GDM1 (cell line): ENCODE results near the gene ENPP5.
"Not testable (repeated sequence)": the region's sequence is repeated elsewhere in the genome, so short reads cannot be mapped to it uniquely, and the experiment has no call there.

Source experiments
- DNase-seq: peaks from one replicate; lab custom pipeline; 2025; lab: John Stamatoyannopoulos, UW

Gene ENPP5

DNA sequence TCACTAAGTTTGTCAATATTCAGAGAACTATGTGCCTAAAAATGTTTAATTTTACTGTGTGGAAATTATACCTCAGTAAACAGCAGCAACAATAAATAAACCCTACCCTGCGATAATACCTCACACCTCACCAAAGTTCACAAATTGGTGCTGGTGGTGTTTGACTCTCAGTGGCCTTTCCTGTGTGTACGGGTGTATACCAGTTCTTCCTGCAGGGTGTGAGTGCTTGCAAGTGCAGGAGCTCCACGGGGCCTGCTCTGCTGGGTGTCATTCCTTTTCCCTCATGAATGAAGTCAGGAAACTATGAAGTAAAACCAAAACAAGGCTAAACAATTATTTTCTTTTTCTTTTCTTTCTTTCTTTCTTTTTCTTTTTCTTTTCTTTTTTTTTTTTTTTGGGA is 4.1 kb upstream of the ENPP5 start:
- no peak for DNase-seq

DNA sequence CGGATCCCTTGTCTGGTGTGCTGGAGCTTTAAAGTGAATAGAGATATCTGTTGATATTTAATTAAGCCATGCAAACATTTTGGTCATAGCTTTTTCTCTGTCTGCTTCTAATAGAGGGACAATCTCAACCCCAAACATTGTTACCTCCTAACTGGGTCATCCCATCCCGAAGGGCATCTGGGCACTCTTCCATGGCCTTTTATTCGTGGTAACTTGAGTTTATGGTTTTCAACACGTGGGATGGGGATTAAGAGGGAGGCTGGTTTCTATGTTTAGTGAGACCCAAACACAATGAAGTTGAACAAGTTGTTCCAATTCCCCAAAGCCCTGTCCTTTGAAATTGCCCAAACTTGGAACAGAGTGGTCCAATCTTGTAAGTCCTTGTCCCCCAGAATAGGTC is 1.4 kb upstream of the ENPP5 start:
- no peak for DNase-seq

DNA sequence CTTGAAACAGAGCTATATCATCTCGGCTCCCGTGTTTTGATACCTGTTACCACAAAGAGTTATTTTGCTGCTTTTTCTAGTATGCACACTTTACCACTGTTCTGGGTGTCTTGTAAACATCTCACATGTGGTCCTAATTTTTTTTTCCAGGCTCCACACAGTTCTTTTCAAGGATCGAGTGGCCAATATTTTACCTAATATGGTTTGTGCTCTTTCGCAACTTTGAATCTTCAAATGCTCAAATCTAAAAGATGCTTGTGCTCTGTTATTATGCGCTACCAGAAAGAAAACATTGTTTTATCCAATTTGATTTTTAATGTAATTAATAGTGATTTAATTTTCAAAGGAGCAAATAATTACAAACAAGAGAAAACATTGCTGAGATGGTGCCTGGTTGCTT is 10.7 kb downstream of the ENPP5 start:
- no peak for DNase-seq

DNA sequence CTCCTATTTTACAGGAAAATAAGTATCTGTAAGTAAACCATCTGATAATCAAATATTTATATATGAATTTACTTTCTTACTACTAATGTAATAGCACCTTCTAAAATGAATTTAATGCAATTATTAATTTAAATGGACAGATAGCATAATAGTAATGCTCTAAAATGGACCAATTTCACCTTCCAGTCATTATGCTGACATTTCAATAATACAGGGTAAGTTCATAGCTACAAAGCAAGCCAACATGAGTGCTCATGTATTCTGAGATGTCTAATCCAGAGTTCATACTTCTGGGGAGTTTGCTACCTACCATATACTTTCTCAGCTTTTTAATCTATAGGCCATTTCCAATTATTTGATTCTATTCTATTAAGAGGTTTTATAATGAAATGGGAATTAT is 11.6 kb downstream of the ENPP5 start:
- DNase-seq: no peak

DNA sequence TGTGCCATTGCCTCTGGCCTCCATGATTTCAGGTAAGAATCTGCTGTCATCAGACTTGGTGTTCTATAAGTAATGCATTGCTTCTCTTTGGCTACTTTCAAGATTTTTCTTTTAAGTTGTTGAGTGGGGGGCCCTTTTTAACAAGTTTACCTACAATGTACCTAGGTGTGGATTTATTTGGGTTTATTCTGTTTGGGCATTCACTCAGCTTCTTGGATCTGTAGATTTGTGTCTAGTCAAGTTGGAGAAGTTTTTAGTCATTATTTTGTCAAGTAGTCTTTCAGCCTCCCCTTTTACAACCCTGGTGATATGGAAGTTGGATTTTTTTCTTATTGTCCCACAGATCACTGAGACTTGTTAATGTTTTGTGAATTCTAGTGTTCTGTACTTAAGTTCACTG is 14.1 kb downstream of the ENPP5 start:
- DNase-seq: no peak

DNA sequence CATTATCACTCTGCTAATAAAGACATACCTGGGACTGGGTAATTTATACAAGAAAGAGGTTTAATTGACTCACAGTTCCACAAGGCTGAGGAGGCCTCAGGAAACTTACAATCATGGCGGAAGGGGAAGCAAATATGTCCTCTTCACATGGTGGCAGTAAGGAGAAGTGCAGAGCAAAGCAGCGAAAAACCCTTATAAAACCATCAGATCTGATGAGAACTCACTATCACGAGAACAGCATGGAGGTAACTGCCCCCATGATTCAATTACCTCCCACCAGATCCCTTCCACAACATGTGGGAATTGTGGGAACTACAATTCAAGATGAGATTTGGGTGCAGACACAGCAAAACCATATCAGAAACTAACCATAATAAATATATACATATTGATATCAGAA is 21.7 kb downstream of the ENPP5 start:
- not testable (repeated sequence) for DNase-seq

DNA sequence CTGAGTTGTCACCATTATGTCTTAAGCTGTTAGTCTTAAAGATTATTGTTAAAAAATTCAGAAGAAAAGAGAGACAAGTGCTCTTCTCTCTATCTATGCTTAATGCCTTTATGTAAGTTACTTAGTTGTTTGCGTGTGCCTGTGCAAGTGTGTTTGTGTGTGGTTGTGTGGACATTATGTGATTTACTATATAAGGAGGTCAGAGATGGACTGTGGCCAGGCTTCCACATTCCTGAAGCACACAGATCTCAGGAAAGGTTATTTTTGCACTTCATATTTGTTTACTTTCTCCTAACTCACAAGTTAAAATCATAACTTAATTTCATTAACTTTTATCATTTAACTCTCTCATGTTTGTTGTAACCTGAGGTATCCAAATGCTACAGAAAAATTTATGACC is 26.5 kb downstream of the ENPP5 start:
- DNase-seq: no peak

DNA sequence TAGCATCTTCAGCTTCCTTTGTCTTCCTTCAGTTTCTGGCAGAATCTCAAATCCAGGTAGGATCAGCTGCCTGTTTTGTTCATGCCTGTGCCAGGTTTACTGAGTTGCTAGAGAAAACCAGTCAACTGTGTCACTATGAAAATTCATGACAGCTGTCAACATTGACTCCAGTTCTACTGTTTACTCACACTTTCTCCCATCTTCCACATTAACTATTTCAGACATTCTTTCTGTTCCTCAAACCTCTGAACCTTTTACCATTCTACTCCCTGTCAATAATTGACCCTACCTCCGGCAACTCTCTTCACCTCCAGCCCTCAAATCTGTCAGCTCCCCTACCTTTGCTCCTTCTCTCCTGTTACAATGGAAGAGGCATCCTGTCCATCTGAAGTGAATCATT is 32.5 kb downstream of the ENPP5 start:
- DNase-seq: no peak

DNA sequence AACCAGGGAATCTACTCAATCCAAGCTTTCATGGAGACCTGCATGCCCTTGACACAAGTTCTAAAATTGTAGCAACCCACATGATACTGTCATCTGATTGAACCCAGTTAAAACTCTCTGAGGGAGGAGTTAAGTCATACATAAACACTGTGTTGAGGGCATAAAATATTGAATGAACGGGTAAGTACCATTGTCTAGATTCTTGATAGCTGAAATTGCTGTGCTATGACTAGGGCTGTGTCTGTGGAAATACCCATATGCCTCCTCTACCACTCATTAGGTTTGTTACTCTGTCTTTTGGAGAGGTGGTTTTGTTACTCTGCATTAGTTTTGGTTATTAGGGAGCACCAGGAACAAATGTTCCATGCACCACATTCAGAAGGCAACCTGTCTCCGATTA is 33.4 kb downstream of the ENPP5 start:
- no peak for DNase-seq

DNA sequence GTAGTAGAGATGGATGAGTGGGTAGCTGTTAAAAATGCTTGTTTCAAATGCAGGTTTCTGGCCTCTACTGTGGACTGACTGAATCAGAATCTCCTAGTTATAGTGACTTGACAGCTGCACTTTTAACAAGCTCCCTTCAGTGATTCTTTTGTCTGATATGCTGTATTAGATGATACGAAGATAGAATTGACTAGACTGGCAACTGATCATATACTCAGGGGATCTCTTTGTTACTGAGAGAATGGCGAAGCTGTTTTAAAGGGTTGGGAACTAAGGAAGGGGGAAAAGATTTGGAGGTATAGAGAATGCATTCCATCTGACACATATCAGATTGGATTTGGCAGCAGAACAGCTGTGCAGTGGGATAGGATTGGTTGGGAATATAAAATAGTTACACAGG is 33.9 kb downstream of the ENPP5 start:
- no peak for DNase-seq

DNA sequence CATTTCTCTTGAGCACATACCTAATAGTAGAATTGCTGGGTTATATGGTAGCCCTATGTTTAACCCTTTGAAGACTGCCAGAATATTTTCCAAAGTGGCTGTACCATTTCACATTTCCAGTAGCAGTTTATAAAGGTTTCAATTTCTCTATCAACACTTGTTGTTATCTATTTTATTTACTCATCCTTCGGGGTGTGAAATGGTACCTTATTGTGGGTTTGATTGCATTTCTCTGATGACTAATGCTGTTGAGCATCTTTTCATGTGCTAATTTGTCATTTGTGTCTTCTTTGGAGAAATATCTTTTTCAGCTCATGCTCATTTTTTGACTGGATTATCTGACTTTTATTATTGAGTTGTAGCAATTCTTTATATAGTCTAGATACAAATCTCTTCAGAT is 35.6 kb downstream of the ENPP5 start:
- no peak for DNase-seq

DNA sequence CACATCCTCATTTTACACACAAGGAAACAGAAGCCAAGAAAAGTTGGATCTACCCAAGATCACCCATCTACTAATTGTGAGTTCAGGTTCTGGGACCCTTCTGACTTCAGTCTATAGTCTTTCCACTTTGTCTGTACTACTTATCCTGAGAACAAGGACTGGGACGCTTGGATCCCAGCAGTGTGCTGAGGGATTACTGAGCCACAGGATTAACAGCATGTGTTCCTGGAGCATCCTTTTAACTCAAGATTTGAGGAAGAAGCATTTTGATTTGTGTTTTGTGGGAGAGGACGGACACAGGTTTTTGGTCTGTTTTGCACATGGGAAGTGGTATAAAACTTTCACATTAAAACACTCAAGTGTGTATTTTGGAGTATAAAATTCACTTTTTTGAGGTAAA is 36.6 kb downstream of the ENPP5 start:
- no peak for DNase-seq

DNA sequence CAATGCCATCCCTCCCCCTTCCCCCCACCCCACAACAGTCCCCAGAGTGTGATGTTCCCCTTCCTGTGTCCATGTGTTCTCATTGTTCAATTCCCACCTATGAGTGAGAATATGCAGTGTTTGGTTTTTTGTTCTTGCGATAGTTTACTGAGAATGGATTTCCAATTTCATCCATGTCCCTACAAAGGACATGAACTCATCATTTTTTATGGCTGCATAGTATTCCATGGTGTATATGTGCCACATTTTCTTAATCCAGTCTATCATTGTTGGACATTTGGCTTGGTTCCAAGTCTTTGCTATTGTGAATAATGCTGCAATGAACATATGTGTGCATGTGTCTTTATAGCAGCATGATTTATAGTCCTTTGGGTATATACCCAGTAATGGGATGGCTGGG is 39.5 kb downstream of the ENPP5 start:
- not testable (repeated sequence) for DNase-seq

DNA sequence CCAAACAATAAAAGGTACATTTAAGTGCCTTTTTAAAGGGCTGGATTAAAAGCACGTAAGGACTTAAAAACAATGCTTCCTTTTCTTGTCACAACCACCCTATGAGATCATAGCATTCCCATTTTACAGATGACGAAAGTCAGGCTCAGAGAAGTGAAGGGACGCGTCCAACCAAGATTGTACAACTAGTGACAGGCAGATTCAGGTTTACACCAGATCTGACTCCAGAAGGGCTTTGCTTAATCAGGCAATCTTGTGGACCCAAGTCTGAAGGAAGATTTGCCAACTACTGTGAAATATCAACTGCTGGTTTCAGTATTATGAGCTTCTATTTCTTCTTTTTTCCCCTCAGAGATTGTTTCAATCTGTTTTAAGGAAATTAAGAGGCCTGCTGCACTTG is 40.1 kb downstream of the ENPP5 start:
- no peak for DNase-seq

DNA sequence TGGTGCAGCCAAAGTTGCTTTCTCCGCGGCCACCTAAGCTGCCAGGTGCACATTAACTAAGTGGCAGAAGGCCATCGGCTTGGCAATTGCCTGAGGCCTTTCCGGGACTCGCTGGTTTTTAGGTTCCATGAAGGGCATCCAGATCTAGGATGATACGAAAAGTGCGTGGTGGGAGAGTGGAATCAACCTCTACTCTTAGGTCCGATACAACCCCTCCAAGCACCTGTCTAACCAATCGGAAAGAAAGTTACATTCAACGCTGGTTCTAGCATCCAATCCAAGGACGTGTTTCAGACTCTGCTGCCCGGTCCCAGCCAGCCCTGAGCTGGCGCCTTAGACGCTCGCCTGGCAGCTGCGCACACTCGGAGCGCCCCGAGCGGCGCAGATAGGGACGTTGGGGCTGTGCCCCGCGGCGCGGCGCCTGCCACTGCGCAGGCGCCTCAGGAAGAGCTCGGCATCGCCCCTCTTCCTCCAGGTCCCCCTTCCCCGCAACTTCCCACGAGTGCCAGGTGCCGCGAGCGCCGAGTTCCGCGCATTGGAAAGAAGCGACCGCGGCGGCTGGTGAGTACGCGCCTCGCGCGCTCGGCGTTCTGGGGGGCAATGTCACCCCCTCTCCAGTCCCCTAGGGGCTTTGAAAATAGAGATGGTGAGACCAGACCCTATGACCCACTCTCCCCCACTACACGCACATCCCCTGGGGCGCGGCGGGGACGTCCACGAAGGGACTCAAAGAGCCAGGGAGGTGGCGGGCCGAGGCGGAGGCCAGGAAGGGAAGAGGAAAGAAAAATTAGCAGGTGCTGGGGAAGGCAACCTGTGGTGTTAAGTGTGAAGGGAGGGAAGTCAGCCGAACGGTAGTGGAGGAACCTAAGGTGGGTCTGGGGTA is 40.9 kb downstream of the ENPP5 start, which contains the start of gene ENPP4:
ENPP4 (plus strand) TSS at position 361 of the 883 bp plus-strand sequence. CDS start 9,595 bp downstream, outside the sequence.
- DNase-seq: peak; percentile 93

DNA sequence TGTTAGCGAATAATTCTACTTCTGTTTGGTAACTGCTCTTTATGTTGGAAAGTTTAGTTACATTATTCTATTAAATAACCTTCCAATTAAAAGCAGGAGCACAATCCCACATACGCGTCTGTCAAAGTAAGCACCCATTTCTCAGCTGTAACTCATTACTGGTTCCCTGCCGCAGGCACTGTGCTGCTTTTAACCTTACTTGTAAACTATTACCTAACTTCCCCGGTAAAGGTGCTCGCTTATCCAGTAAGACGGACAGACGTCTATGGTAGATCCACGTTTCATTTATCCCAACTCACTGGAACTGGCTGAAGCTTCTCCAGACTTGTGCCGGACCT is 41.5 kb downstream of the ENPP5 start:
- no peak for DNase-seq

DNA sequence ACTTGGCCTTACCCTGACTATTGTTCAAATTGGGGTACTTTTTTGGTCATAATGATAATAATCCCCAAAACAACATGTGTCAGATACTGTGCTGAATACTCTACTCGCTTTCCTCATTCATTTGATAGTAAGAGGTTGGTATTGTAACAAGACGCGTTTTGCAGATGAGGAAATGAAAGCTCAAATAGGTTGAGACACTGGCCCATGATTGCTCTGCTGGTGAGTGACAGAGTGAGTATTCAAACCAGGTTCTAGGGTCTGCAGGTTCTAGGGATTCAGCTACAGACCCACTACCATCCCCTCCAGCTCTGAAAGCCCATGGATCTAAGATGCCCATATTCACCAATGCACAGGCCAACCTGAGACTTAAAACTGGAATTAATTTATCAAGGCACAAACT is 42.3 kb downstream of the ENPP5 start:
- DNase-seq: no peak

DNA sequence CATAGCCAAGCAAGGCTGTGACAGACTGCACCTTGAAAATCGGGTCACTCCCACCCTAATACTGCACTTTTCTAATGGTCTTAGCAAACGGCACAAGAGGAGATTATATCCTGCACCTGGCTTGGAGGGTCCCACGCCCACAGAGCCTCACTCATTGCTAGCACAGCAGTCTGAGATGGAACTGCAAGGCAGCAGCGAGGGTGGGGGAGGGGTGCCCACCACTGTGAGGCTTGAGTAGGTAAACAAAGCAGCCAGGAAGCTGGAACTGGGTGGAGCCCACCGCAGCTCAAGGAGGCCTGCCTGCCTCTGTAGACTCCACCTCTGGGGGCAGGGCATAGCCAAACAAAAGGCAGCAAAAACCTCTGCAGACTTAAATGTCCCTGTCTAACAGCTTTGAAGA is 51.1 kb downstream of the ENPP5 start:
- DNase-seq: not testable (repeated sequence)

DNA sequence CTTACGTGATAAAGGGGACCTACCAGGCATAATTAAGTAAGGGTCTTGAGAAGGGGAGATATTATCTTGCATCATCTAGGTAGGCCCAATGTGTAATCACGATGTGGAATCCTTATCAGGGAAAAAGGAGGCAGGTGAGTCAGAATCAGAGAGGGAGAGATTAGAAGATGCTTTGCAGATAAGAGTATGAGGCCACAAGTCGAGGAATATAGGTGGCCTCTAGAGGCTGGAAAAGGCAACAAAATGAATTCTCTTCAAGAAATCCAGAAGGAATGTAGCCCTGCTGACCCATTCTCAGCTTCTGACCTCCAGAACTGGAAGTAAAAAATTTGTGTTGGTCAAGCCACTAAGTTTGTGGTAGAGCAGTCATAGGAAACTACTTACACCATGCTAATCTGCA is 51.9 kb downstream of the ENPP5 start:
- DNase-seq: no peak

DNA sequence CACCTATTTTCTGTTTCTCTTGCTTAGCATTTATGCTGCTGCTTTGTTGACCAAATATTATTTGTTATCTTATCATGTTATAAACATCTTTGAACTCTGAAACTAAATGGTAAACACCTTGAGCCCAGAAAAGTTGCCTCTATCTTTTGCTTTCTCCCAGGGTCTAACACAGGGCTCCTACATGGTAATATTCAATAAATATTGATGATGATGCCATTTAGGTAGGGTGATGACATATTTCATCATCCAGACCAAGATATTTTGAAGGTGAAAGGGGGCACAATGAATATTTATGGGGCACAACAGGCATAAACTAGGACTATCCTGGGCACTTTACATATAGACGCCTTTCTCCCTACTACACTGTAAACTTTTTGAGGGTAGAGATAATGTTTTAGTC is 52.6 kb downstream of the ENPP5 start:
- DNase-seq: no peak

DNA sequence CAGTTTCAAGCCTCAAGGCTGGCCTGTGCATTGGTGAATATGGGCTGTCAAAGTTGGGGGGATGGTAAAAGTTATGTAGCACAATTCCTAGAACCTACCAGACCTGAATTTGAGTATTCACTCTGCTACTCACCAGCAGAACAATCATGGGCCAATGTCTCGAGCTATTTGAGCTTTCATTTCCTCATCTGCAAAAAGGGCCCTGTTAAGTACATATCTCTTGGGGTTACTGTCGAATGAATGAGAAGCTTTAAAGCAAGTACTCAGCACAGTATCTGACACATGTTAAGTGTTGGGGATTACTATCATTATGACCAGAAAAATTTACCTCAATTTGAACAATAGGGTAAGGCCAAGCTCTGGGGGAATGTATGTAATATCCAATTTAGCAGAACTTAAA is 54.5 kb downstream of the ENPP5 start:
- DNase-seq: no peak

DNA sequence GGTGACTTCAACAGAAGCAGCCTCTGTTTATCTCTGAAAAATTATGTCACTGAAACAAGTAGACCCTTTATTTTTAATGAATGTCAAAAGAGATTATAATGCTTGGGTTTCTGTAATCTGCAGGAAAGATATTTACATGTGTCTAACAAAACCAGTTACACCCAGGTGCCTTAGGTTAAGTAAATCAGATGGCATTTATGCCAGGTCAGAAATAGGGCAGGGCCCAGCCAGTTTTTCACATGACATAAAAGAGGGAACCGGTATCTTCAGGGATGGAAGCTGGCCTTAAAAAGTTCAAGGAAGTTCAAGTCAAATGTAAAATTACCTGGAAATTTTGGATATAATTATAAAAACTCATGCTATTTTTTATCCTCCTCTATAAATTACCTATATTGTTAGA is 55.1 kb downstream of the ENPP5 start:
- no peak for DNase-seq

DNA sequence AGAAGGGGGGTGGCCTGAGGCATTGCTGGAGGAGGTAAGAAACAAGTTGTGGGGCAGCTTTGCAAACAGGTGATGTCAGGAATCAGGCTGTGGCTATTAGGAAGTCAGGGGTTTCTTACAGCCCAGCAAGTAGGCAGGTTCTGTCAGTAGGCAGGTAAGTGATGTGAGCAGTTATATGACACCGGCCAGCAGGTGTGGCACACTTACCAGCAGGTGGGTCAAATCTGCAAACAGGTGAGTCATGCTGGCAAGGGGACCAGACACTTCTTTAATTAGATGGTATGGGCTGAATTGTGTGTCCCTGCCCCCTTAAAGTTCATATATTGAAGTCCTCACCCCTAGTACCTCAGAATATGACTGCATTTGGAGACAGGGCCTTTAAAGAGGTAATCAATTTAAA is 57.4 kb downstream of the ENPP5 start:
- no peak for DNase-seq
